ENCODE results near the gene THAP2. TPM values are rescaled to one million over a fixed set of nuclear protein-coding genes. Genes with fewer than 3 reads are reported as not detected.

The THAP2 gene
- total RNA-seq, 1 experiment from 2014 or later: 3.0 TPM

DNA sequence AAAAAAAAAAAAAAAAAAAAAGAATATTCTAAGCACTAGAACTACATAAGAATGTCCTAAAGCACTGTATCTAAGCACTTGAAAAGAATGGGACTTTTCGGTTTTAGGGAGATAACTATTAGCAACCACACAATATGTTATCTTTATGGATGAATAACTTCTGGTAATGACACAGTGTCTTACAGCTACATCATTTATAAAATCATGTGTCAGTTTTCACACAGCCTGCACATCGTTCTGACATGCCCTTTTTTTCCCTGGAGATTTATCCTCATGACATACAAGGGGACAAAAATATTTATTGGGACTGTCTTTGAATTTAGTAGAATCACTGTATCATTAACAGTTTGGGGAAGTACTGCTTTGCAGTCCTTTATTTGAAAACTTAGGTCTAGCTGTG is 39.1 kb downstream of the THAP2 start:
- no peak for DNase-seq (ENCODE audit: low read depth)

GRCh38 chr12:71704920-71705319 is 40.8 kb downstream of the THAP2 start:
- no peak for DNase-seq (ENCODE audit: low read depth)

- no peak for DNase-seq (ENCODE audit: low read depth)
Observed at GRCh38 chr12:71708658-71709057, 44.6 kb downstream of the THAP2 start.

GRCh38 chr12:71710276-71711125 is 46.4 kb downstream of the THAP2 start:
- peak; percentile 92 for DNase-seq (ENCODE audit: low read depth)

GRCh38 chr12:71718611-71719010 is 54.5 kb downstream of the THAP2 start:
- DNase-seq (ENCODE audit: low read depth): no peak

- DNase-seq (ENCODE audit: low read depth): no peak
Observed at GRCh38 chr12:71719647-71720370, 55.7 kb downstream of the THAP2 start.

DNA sequence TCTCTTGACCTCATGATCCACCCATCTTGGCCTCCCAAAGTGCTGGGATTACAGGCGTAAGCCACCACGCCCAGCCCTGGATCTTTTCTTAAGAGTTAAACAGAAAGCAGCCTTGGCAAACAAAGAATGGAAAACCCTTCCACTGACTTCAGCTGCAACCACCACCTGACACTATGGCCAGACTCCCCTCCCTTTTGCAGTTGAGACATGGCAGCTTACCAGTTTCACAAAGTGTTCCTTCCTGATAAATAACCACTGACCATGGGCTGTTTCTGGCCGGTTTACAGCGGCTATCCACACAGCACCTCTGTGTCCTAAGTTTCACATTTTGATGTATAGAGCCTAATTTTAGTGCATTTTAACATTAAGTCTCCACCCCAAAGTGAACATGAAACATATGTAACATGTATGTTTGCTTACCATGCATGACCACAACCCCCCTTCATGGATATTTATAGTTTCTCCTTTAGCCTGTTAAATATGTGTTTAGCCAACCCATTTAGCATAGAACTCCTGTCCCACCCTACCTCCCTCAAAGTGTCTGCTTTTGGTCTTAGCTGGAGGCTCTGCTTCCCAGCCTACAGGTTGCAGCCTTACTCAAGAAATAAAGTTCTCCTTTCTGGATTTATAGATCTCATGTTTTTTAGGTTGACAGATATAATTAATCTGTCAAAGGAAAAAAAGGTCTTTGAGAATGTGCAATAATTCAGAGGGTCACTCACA is 57.8 kb downstream of the THAP2 start:
- DNase-seq (ENCODE audit: low read depth): no peak

- DNase-seq (ENCODE audit: low read depth): no peak
Observed at GRCh38 chr12:71725011-71725410, 60.9 kb downstream of the THAP2 start.

- DNase-seq (ENCODE audit: low read depth): no peak
Observed at GRCh38 chr12:71726548-71726947, 62.4 kb downstream of the THAP2 start.

- DNase-seq (ENCODE audit: low read depth): no peak
Observed at GRCh38 chr12:71727958-71728357, 63.9 kb downstream of the THAP2 start.

Other genes starting within 250 kb of the THAP2 start
- 0.06 TPM in 2 replicates for gene LGR5, start 224.5 kb upstream of the THAP2 start, total RNA-seq (2014; rRNA removed)
- 7.2 and 15.3 TPM in 2 replicates for gene ZFC3H1, start 453 bp upstream of the THAP2 start, total RNA-seq (2014; rRNA removed)
- 46.6 and 53.1 TPM in 2 replicates for gene TMEM19, start 21.8 kb downstream of the THAP2 start, total RNA-seq (2014; rRNA removed)
- 29.9 and 37.0 TPM in 2 replicates for gene RAB21, start 90.6 kb downstream of the THAP2 start, total RNA-seq (2014; rRNA removed)
- 10.8 and 15.2 TPM in 2 replicates for gene TBC1D15, start 175.5 kb downstream of the THAP2 start, total RNA-seq (2014; rRNA removed)